GM19099 (cell line): ENCODE measurements around the gene LMO4.

Source experiments
- POLR2A ChIP-seq: IDR thresholded peaks from 3 replicates; pipeline ENCODE4 v1.6.1; 2011; ENCODE audit warnings: low read depth; ENCODE audit not compliant: insufficient read length; ENCODE audit errors: extremely low read depth

The LMO4 gene

DNA sequence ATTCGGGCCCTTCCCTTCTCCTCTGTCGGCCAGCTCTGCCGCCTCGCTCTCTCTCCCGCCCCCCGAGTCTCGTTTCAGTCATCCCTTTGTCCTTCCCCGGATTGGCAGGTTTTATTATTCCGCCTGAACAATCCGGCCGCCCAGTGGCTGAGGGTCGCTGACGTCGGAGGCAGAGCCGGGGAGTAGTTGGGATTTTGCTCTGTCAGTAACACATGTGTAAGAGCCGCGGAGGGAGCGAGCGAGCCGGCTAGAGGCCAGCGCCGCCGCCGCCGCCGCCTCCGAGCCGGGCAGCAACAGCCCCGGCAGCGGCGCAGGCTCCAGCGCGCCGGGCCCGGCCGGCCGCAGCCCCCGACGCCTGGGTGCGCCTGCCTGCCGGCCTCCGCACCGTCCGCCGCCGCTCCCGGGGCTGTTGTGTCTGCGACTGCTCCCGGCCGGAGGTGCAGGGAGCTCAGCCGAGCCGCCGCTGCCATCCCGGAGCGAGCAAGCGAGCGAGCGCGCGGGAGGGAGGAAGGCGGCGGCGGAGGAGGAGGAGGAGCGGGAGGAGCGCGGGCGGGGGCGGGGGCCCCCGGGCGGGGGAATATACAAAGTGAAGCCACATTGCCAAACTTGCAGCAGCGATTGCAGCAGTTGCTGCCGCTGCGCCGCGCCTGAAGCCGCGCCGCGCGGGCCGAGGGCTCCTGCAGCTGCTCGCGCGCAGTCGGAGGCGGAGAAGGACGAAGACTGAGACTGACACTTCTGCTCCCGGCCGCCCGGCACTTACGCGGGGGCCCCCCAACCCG, at the start of gene LMO4:
Gene LMO4, plus strand, starts transcription at position 609 of the 779 bp plus-strand sequence. CDS start 3,136 bp downstream, outside the sequence.
- TF ChIP-seq POLR2A = peak; percentile 87

DNA sequence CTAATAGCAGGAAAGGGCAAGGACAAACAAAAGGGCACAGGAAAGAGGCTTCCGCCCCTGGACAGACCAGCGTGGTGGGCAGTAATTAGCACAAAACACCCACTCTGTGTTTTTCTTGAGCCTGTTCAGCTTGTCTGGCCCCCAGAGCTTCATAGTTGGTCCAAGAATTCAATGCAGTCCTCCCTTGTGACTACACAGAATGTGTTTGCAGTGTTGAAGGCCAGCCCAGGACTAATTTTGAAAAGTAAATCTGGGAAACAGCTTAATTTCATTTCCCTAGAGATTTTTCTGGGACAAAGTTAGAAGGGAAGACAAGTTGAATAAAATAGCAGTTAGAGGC, 49.2 kb upstream of the LMO4 start:
- TF ChIP-seq POLR2A = no peak

DNA sequence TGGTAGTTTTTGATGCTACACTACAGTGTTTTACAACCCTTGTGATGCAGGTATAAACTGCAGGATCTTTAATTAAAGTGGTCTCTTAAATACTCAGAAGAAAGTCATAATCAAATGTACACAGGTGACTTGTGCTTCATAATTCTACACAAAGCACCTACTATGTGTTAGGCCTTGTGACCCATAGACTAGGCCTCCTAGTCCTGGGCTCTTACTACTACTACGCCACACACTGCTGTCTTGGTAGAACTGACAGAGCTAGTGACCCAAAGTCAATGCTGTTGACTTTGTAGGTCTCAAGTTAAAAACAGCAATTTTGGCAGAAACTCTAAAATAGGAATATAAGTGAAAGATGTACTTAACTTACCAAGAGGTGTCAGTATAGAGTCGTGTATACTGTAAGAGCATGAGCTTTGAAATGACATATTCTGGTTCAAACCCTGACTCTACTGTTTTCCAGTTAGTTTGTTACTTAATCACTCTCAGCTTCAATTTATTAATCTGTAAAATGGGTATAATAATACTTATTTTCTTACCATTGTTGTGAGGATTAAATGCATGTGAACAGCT, 48.6 kb upstream of the LMO4 start:
- no peak for TF ChIP-seq POLR2A

DNA sequence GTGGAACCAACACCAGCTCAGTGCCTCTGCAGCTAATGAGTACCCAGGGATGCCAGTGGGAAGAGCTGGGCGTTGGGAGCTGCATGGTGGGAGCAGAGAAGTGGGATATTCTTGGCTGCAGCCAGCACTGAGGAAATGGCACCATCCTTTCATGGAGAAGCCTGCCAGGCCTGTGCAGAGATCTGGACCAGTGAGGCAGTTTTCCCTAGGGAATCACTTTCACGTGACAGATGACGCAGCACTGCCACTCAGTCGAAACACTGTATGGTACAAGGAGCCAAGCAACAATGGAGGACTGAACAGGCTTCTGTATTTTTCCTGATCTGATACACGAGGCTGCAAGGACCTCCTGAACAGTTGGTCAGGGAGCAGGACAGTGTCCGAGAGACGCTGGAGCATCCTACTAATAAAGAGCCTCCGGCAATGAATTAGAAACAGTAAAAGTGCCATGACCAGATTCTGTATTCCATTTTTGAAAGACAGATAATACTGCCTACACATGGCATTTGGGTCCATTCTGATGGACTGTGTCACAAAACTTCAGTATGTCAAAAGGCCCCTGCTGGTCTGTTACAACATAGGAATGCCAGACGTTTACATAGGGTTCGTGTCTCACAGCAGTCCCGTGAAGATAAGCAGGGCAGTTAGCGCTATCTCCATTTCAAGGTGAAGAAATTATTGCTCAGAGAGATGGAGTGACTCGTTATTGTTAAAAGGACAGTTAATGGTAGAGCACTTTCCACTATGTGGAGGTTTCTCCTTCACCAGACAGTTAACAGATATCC, 44.0 kb upstream of the LMO4 start:
- no peak for TF ChIP-seq POLR2A

GRCh38 chr1:87291107-87291506, 37.6 kb upstream of the LMO4 start:
- no peak for TF ChIP-seq POLR2A

GRCh38 chr1:87292684-87293493, 35.8 kb upstream of the LMO4 start:
- TF ChIP-seq POLR2A = no peak

GRCh38 chr1:87294633-87295032, 34.0 kb upstream of the LMO4 start:
- no peak for TF ChIP-seq POLR2A

GRCh38 chr1:87295445-87296110, 33.1 kb upstream of the LMO4 start:
- TF ChIP-seq POLR2A = no peak

DNA sequence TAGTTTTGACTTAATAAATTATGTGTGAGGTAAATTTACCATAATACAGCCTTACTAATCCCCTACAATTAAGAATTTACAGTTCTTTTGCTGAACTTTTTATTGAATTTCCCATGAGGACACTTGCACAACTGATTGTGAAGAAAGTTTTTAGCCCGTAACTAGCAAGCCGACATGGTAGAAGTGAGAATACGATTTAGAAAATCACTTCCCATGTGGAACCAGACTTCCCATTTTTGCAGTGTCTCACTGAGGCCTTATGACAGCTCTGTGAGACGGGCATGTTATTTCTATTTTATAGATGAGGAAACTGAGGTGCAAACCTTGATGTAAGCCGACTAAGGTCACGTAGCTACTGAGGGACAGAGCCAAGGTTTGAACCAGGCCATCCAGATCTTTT, 32.5 kb upstream of the LMO4 start:
- TF ChIP-seq POLR2A = no peak

DNA sequence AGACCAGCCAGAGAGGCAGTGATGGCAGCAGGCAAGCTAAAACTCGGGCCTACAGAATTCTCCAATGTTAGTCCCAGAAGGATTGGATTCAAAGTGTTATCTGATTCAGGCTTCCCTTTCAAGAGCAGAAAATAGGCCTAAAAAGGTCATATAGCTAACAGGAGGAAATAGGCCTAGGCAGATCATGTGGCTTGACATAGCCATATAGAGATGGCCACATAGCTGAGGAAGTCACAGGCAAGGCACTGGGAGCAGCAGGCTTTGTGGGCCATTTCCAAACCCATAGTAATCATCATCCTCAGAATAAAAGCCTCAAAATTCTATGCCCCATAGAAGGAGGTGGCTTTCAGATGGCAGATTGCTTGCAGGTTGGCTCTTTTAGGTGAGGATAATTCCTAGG, 29.0 kb upstream of the LMO4 start:
- TF ChIP-seq POLR2A = no peak

DNA sequence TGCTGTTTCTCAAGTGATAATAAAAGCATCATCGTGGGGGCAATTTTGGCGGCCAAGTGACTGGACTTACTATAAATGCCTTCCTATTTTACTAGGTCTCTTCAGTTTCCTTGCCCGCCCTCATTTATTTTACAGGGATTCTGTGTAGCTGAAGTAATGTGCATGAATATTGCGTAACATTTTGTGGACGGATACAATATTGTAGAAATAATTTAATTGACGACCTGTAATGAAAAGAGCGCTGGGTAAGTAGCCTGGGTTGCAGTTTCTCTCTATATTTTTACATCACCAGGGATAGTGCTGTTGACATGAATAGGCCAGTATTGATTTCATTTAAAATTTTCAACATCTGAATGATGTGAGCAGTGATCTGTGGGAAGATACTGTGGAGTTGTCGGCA, 28.1 kb upstream of the LMO4 start:
- TF ChIP-seq POLR2A = no peak

DNA sequence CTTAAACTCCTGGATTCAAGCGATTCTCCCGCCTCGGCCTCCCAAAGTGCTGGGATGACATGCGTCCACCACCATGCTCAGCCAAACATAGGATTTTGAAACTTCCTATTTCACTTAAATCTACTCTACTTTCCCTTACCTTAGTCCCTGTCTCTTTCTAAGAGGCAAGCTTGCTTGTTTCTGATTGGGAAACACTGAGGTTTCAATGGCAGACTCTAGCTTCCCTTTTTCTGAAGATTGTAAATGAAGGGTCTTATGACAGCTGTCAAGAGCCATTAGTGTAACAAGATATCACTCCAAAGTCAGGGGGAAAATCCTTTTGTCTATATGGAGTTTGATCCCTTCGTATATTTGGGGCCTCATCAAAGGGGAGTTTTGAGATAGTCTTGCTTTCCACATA, 23.5 kb upstream of the LMO4 start:
- no peak for TF ChIP-seq POLR2A

DNA sequence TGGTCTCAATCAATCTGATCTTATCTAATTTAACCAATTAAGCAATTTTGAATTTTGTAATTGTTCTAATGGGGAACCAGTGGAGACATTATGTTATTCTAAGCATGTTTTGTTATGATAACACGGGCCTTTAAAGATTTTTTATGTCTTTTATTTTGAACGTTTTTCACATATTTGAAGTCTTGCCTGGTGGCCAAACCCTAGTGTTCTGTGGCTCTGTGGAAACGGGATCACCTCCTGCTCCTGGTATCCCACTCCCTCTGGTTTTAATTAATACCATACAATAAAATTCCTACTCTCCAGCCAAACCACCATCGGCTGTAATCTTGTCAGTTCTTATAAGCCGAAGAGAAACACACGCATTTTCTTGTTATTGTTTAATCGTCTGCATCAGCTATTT, 22.9 kb upstream of the LMO4 start:
- TF ChIP-seq POLR2A = no peak

DNA sequence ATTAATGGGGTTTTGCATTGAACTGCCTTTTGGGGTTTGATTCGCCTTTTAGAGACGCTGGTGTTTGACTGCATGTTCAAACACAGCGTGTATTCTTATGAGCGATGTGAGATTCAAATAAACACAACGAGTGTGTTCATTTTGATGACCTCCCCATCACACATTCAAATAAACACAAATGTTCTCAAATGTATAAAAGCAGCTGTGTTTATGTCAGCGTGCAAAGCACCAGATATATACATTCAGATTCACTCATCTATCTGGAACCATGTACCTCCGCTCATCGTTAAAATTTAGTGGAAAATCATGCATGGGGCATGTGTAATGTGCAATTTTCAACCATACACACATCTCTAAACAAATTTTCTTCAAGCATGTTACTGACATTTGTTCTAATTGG, 21.4 kb upstream of the LMO4 start:
- TF ChIP-seq POLR2A = no peak

DNA sequence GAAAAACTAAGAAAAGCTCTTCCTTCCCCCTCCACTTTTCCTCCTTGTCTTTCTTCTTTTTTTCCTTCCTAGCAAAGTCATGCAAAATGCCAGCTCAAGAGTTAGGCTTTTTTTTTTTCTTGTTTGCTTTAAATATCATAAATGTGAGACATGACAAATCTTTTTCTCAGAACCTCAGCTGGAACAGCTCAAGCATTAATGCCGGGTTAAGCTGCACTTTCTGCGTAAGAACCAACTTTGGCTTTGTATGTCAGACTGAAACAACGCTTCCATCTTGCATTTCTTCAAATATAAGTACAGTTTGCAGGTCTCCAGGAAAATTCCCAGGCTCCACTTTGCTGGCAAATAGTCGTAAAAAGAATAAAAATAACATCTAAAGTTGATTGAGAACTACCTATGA, 20.7 kb upstream of the LMO4 start:
- TF ChIP-seq POLR2A = no peak
